AG09319 (cell line): ENCODE data around the gene DAB2IP.

ENCODE experiments used
- DNase-seq: peaks from one replicate; pipeline ENCODE4 v3.0.0-alpha.2; 2010; ENCODE audit warnings: low read depth; ENCODE audit errors: extremely low read depth
- TF ChIP-seq, protein P1 (sequence below): IDR thresholded peaks from 2 replicates; pipeline ENCODE4 v1.5.1; 2011; ENCODE audit warnings: low read depth, mild to moderate bottlenecking, inconsistent platforms, low read length, moderate library complexity

The DAB2IP gene

GRCh38 chr9:121672986-121673385 lies 21.6 kb downstream of the DAB2IP start:
- no peak for DNase-seq
- TF ChIP-seq, protein P1, sequence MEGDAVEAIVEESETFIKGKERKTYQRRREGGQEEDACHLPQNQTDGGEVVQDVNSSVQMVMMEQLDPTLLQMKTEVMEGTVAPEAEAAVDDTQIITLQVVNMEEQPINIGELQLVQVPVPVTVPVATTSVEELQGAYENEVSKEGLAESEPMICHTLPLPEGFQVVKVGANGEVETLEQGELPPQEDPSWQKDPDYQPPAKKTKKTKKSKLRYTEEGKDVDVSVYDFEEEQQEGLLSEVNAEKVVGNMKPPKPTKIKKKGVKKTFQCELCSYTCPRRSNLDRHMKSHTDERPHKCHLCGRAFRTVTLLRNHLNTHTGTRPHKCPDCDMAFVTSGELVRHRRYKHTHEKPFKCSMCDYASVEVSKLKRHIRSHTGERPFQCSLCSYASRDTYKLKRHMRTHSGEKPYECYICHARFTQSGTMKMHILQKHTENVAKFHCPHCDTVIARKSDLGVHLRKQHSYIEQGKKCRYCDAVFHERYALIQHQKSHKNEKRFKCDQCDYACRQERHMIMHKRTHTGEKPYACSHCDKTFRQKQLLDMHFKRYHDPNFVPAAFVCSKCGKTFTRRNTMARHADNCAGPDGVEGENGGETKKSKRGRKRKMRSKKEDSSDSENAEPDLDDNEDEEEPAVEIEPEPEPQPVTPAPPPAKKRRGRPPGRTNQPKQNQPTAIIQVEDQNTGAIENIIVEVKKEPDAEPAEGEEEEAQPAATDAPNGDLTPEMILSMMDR = no peak

DNA sequence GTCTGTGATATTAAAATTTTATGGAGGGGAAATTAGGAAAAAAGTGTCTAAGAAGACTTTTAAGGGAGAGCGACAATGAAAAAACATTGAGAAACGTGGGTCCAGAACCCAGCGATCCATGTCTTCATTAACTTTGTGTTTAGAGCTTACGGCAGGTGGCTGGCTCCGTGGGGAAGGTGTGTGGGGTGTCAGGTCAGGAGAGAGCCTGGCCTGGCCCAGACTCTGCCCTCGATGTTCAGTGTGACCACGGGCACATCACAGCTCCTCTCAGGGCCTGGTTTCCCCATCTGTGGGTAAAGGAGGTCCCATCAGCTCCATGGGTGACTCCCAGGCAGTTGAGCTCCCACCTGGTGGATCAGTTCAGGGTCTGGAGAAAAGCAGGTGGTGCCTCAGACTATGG lies 22.1 kb downstream of the DAB2IP start:
- TF ChIP-seq, protein P1 = no peak
- no peak for DNase-seq

- no peak for DNase-seq
- TF ChIP-seq, protein P1 = no peak
Measured at GRCh38 chr9:121674017-121674416, 22.6 kb downstream of the DAB2IP start.

DNA sequence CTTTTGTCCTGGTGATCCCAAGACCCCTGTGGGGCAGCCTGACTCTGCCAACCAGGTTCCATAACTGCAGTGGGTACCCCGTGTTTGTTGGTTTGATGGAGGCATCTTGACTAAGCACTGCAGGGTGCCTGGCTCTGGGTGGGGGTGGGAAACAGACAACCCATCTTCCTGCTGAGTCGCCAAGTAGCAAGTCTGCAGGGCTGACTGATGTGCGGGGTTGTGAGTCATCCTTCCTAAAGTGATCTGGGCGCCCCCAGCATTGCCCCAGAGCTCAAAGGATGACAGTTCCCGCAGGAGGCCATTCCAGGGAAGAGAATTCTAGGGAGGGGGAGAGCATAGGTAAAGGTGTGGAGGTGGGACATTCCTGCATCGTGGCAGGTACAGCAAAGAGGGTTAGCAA lies 23.5 kb downstream of the DAB2IP start:
- TF ChIP-seq, protein P1 = no peak
- DNase-seq = no peak

GRCh38 chr9:121675381-121675780 lies 23.9 kb downstream of the DAB2IP start:
- TF ChIP-seq, protein P1 = no peak
- no peak for DNase-seq

GRCh38 chr9:121675969-121676822 lies 24.8 kb downstream of the DAB2IP start:
- no peak for DNase-seq
- TF ChIP-seq, protein P1 = no peak

DNA sequence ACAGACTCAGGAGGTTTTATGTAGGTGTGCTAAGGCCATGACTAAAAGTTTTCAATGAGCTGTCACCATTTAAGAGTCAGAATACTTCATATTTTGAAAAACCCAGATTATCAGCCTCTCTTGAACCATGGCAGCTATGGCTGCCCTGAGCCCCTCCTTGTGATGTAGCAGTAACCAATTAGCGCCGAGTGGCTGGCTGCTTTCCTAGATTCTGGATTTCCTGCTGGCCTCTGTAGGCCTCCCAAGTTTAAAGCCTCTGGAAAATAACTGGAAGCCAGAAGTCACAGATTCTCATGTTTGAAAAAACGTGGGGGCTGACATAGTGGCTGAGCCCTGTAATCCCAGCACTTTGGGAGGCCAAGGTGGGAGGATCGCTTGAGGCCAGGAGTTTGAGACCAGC lies 25.5 kb downstream of the DAB2IP start:
- TF ChIP-seq, protein P1 = no peak

More for the DNA sequence above, 25.5 kb downstream of the DAB2IP start:
- DNase-seq = no peak
